GM10248 (cell line): ENCODE measurements around the gene RAB34.

ENCODE experiments used
- CTCF ChIA-PET: fragments of 300-600 bp; sonication (Branson Sonifier 250); formaldehyde crosslinking; extraction: SDS; loops from one replicate; lab custom pipeline; 2021; ENCODE audit warnings: antibody characterized with exemption; lab: Yijun Ruan, JAX
- POLR2A ChIA-PET: fragments of 350-650 bp; sonication (Branson Sonifier 250); formaldehyde crosslinking; extraction: SDS; loops from one replicate; lab custom pipeline; 2020; ENCODE audit warnings: antibody characterized with exemption; lab: Yijun Ruan, JAX
- DNase-seq: peaks from one replicate; pipeline ENCODE4 v3.0.0; 2012; ENCODE audit errors: extremely low spot score
- CTCF ChIP-seq: IDR thresholded peaks from 2 replicates; pipeline ENCODE4 v1.5.1; 2012; ENCODE audit warnings: mild to moderate bottlenecking, low read depth; ENCODE audit errors: extremely low read depth, missing control alignments, control extremely low read depth

Gene RAB34

GRCh38 chr17:28714281-28714680 is 3.4 kb downstream of the RAB34 start:
- TF ChIP-seq CTCF, result no peak
- ChIA-PET POLR2A (no interaction called here), CTCF (interaction anchor here (2.9 kb wide), 1 partner anchor 13 kb away, joined by 13 read pairs; the partner anchor contains the start of gene TLCD1)
- no peak for DNase-seq

- ChIA-PET POLR2A (interaction anchor here (0.5 kb wide), 1 partner anchor 580 kb away, joined by 6 read pairs; no protein-coding TSS in a partner anchor), CTCF (interaction anchor here (1.0 to 4.0 kb wide), 6 partner anchors 11 to 66 kb away, joined by 3 to 25 read pairs (median 4); partner anchors contain the start of gene TLCD1)
- DNase-seq, result no peak
- TF ChIP-seq CTCF, result no peak
Observed at GRCh38 chr17:28712705-28713415, 4.8 kb downstream of the RAB34 start.

GRCh38 chr17:28712032-28712704 is 5.5 kb downstream of the RAB34 start:
- POLR2A ChIA-PET, result interaction anchor here (0.5 to 1.6 kb wide), 3 partner anchors 13 to 580 kb away, joined by 4 to 9 read pairs (median 6); no protein-coding TSS in a partner anchor
- CTCF ChIA-PET, result interaction anchor here (1.0 to 4.0 kb wide), 10 partner anchors 9 to 404 kb away, joined by 3 to 25 read pairs (median 4); partner anchors contain the start of genes RPL23A and TLCD1
- peak; percentile 12 for TF ChIP-seq CTCF
- DNase-seq, result peak; percentile 83

GRCh38 chr17:28711723-28712031 is 6.0 kb downstream of the RAB34 start, which contains the start of gene PROCA1:
Gene PROCA1 (minus strand): TSS chr17:28711888. CDS start chr17:28711660, 228 bp downstream.
- peak; percentile 45 for DNase-seq
- no peak for TF ChIP-seq CTCF
- ChIA-PET CTCF (interaction anchor here (1.0 to 4.0 kb wide), 11 partner anchors 9 to 405 kb away, joined by 3 to 25 read pairs (median 4); partner anchors contain the start of genes RPL23A and TLCD1), POLR2A (interaction anchor here (0.6 to 1.8 kb wide), 6 partner anchors 8 to 379 kb away, joined by 3 to 21 read pairs (median 4); partner anchors contain the start of gene RPL23A)

GRCh38 chr17:28710861-28711722 is 6.6 kb downstream of the RAB34 start:
- ChIA-PET CTCF (interaction anchor here (1.0 to 4.0 kb wide), 11 partner anchors 10 to 406 kb away, joined by 3 to 25 read pairs (median 5); partner anchors contain the start of genes RPL23A and TLCD1), POLR2A (interaction anchor here (0.5 to 1.8 kb wide), 11 partner anchors 9 to 466 kb away, joined by 3 to 21 read pairs (median 4); partner anchors contain the start of genes RPL23A and TLCD1)
- peak; percentile 95 for DNase-seq
- no peak for TF ChIP-seq CTCF
